H1 (cell line): Measurements from ENCODE around the gene CNTD1. TPM values are rescaled to one million over a fixed set of nuclear protein-coding genes. Genes with fewer than 3 reads are reported as not detected.
A peak's percentile ranks its signal among the peaks of the same experiment; 100 is the strongest.

Source experiments
- CREB1 ChIP-seq: IDR thresholded peaks from 2 replicates; pipeline ENCODE4 v1.6.1; 2012; ENCODE audit warnings: inconsistent platforms
- MAX ChIP-seq: IDR thresholded peaks from 2 replicates; pipeline ENCODE4 v1.6.1; 2012; ENCODE audit warnings: inconsistent platforms
- polyA plus RNA-seq, 7 experiments: library from polyadenylated mRNA; depleted of rRNA in 3 of 7; stranded (reverse) in 5 of 7; unstranded in 2 of 7; fragments of >200 nt in 5 of 7; fragments of 200-250 nt in 2 of 7; gene quantifications; 1 replicate in 5 of 7; 2 replicates in 1 of 7; 4 replicates in 1 of 7; pipeline versions ENCODE4 v1.2.1 to v1.2.3, GENCODE V29; 2011 to 2013; ENCODE audit warnings: missing spikeins in 2 of 7, mixed read lengths in 2 of 7
- total RNA-seq: library from RNA; stranded (reverse); fragmentation: NEBNext Ultra II Directional; extraction: Animal tissue kit (Norgen Biotek cat#: 25700); gene quantifications from 2 replicates; pipeline ENCODE4 v1.2.1, GENCODE V29; 2021

Gene CNTD1
- total and polyA plus RNA-seq, 2 of the 8 experiments (the other 6 are each of a cell fraction or from before 2014, with no cell fraction given): not detected

GRCh38 chr17:42833767-42834422, 35.2 kb downstream of the CNTD1 start (continued):
- TF ChIP-seq MAX: peak; percentile 69
- no peak for TF ChIP-seq CREB1
